HG03469 (cell line): Measurements from ENCODE around the gene AHDC1.

Experiments used
- ATAC-seq: cut with Tn5 transposase; IDR thresholded peaks from one replicate; pipeline ENCODE4 v1.9.1; 2021; ENCODE audit warnings: mild to moderate bottlenecking, moderate library complexity, moderate number of reproducible peaks; ENCODE audit not compliant: unreplicated experiment

Gene AHDC1

GRCh38 chr1:27615346-27616192, 11.6 kb upstream of the AHDC1 start:
- ATAC-seq = no peak

- no peak for ATAC-seq
Measured at GRCh38 chr1:27614625-27615344, 10.8 kb upstream of the AHDC1 start.

- ATAC-seq = no peak
Measured at GRCh38 chr1:27614043-27614624, 10.2 kb upstream of the AHDC1 start.

GRCh38 chr1:27612718-27613117, 8.8 kb upstream of the AHDC1 start:
- ATAC-seq = no peak

GRCh38 chr1:27611450-27611849, 7.5 kb upstream of the AHDC1 start:
- no peak for ATAC-seq

- no peak for ATAC-seq
Measured at GRCh38 chr1:27609618-27610240, 5.8 kb upstream of the AHDC1 start.

- ATAC-seq = no peak
Measured at GRCh38 chr1:27609210-27609555, 5.2 kb upstream of the AHDC1 start.

GRCh38 chr1:27607239-27607804, 3.4 kb upstream of the AHDC1 start:
- ATAC-seq = no peak

- no peak for ATAC-seq
Measured at GRCh38 chr1:27606708-27607238, 2.8 kb upstream of the AHDC1 start.

- ATAC-seq = no peak
Measured at GRCh38 chr1:27605796-27606707, 2.1 kb upstream of the AHDC1 start.

- no peak for ATAC-seq
Measured at GRCh38 chr1:27605300-27605766, 1.4 kb upstream of the AHDC1 start.

- ATAC-seq = no peak
Measured at GRCh38 chr1:27604579-27605299, 795 bp upstream of the AHDC1 start.

- no peak for ATAC-seq
Measured at GRCh38 chr1:27603309-27603680, 649 bp downstream of the AHDC1 start.

- no peak for ATAC-seq
Measured at GRCh38 chr1:27602462-27603308, 1.3 kb downstream of the AHDC1 start.

GRCh38 chr1:27601771-27602461, 2.0 kb downstream of the AHDC1 start:
- no peak for ATAC-seq

- ATAC-seq = no peak
Measured at GRCh38 chr1:27601321-27601770, 2.6 kb downstream of the AHDC1 start.

- ATAC-seq = no peak
Measured at GRCh38 chr1:27600498-27601175, 3.3 kb downstream of the AHDC1 start.
